ENCODE results near the gene IGSF22. TPM values are rescaled to one million over a fixed set of nuclear protein-coding genes. Genes with fewer than 3 reads are reported as not detected.

The IGSF22 gene
- total RNA-seq, 4 donors from 2014 or later: not detected

DNA sequence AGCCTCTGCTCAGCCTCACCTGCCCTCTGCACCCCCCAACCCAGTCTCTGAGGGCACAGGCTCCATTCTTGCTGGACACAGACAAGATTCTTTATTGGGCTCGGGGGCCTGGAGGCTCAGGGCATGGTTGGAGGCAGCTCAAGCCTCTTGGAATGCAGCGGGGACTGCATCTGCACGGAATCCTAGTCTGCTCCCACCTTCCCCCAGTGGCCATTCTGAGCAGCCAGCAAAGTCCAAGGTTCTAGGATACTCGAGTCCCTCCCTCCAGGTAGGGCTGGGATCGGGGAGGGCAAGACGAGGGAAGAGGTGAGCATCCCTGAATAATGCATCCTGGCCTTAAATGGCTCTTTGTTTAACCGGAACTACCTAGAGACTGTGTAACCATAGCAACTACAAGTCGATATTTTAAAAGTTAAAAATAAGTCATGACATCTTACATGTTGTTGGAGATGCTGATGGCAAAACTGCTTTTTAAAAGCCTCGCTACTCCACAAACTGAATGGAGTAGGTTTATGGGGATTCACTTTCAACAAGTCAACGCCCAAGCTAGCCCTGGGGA, 10.7 kb upstream of the IGSF22 start:
- no peak for ATAC-seq
- no peaks in the 10 kb centered on the region for H3K36me3 ChIP-seq
- H3K27me3 ChIP-seq: no peaks in the 10 kb centered on the region
- intact Hi-C loops (cut with DNase I; ENCODE audit: low total_unique reads): no loop called here
- DNase-seq: no peak
- H3K27ac ChIP-seq: no peak overlapping the region
- in situ Hi-C loops (cut with MboI; ENCODE audit: low sequenced_read_pairs in 4 of 4): loop anchor here in 2 of 4 donors (25.0 kb wide), 1 partner anchor 624 kb away; the partner anchor contains the start of gene SAAL1 (in 2 of the 2)
- no peaks in the 10 kb centered on the region for H3K4me1 ChIP-seq
- H3K4me3 ChIP-seq: no peak overlapping the region
- no peaks in the 10 kb centered on the region for H3K9me3 ChIP-seq
- no peak for TF ChIP-seq POLR2A (IDR thresholded peaks at IDR 0.05)
- TF ChIP-seq, protein P1, sequence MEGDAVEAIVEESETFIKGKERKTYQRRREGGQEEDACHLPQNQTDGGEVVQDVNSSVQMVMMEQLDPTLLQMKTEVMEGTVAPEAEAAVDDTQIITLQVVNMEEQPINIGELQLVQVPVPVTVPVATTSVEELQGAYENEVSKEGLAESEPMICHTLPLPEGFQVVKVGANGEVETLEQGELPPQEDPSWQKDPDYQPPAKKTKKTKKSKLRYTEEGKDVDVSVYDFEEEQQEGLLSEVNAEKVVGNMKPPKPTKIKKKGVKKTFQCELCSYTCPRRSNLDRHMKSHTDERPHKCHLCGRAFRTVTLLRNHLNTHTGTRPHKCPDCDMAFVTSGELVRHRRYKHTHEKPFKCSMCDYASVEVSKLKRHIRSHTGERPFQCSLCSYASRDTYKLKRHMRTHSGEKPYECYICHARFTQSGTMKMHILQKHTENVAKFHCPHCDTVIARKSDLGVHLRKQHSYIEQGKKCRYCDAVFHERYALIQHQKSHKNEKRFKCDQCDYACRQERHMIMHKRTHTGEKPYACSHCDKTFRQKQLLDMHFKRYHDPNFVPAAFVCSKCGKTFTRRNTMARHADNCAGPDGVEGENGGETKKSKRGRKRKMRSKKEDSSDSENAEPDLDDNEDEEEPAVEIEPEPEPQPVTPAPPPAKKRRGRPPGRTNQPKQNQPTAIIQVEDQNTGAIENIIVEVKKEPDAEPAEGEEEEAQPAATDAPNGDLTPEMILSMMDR (IDR thresholded peaks at IDR 0.05 in 4 of 5, conservative IDR thresholded peaks at IDR 0.05 in 1 of 5): no peak

DNA sequence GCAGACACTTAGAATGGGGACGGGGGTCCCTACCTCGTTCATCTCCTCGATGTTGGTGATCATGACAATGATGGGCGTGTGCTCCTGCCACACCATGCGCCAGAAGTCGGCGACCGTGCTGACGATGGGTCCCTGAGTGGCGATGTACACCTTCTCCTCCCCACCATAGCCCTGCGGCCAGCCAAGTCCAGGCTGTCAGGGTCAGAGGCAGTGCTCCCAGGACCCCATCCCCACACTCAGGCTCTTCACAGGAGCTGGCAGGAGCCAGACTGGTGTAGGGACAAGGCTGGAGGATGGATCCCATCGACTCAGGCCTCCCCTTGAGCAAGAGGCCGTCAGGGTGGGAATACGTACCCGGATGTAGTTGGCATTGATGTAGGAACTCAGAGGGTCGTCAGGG, 7.2 kb upstream of the IGSF22 start:
- no peak overlapping the region for H3K27ac ChIP-seq
- intact Hi-C loops (cut with DNase I; ENCODE audit: low total_unique reads) (loop anchor here (5.0 kb wide), 2 partner anchors 206 to 616 kb away; partner anchors contain the start of gene TSG101), in situ Hi-C loops (cut with MboI; ENCODE audit: low sequenced_read_pairs in 4 of 4) (loop anchor here in 2 of 4 donors (25.0 kb wide), 1 partner anchor 621 kb away; the partner anchor contains the start of gene SAAL1 (in 2 of the 2))
- no peak overlapping the region for H3K4me3 ChIP-seq
- no peak for TF ChIP-seq POLR2A (IDR thresholded peaks at IDR 0.05)
- TF ChIP-seq, protein P1 (IDR thresholded peaks at IDR 0.05 in 4 of 5, conservative IDR thresholded peaks at IDR 0.05 in 1 of 5): no peak
- no peak for ATAC-seq
- H3K27me3 ChIP-seq: no peaks in the 10 kb centered on the region
- no peaks in the 10 kb centered on the region for H3K36me3 ChIP-seq
- no peaks in the 10 kb centered on the region for H3K4me1 ChIP-seq
- DNase-seq: no peak
- H3K9me3 ChIP-seq: no peaks in the 10 kb centered on the region

DNA sequence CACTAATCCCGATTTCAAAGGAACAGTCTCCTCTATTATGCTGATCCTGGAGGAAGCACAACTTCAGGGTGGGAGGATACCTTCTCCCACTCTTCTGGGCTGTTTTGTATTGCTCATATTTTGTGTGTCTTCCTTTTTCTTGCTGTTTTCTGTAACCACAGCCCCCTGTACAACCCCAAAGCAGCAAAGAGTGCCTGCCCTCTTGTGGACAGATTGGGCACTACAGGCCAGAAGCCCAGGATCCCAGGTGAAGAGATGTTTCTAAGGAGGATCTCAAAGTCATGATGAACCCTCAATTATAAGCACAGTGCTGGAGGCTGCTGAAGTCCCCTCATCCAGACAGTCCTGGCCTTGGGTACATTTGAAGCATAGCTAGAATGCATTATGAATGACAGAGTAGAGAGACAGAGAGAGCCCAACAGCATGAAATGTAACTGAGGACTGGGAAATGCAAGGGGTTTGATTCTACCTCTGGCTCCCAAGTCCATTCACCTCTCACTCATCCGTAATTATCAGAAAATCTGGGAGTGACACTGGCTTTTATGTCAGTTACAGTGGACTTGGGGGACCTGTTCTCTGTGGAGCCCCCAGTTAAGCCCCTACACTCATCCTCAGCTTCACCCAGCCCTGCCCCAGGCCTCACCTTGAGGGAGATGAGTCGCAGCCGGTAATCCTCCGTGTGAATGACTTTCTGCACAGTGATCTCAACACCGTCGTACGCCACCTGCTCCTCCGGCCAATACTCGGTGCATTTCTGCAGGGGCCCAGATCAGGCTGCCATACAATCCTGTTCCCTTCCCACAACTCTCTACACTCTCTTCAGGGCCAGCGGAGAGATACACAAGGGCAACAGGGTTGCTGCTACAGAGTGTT, 6.2 kb upstream of the IGSF22 start:
- Histone ChIP-seq H3K4me3 (no peak overlapping the region), H3K36me3 (no peaks in the 10 kb centered on the region), H3K4me1 (no peaks in the 10 kb centered on the region), H3K27me3 (no peaks in the 10 kb centered on the region), H3K27ac (no peak overlapping the region), H3K9me3 (no peaks in the 10 kb centered on the region)
- TF ChIP-seq, protein P1 (IDR thresholded peaks at IDR 0.05 in 4 of 5, conservative IDR thresholded peaks at IDR 0.05 in 1 of 5): peak; percentile 65 to 93 (median 81)
- no peak for TF ChIP-seq POLR2A (IDR thresholded peaks at IDR 0.05)
- in situ Hi-C loops (cut with MboI; ENCODE audit: low sequenced_read_pairs in 4 of 4): loop anchor here in 2 of 4 donors (25.0 kb wide), 1 partner anchor 620 kb away; the partner anchor contains the start of gene SAAL1 (in 2 of the 2)
- ATAC-seq (peak in 1 of 2 donors; percentile 71), DNase-seq (peak in 1 of 2 donors; percentile 24)
- intact Hi-C loops (cut with DNase I; ENCODE audit: low total_unique reads): loop anchor here (5.0 kb wide), 2 partner anchors 205 to 615 kb away; partner anchors contain the start of gene TSG101

DNA sequence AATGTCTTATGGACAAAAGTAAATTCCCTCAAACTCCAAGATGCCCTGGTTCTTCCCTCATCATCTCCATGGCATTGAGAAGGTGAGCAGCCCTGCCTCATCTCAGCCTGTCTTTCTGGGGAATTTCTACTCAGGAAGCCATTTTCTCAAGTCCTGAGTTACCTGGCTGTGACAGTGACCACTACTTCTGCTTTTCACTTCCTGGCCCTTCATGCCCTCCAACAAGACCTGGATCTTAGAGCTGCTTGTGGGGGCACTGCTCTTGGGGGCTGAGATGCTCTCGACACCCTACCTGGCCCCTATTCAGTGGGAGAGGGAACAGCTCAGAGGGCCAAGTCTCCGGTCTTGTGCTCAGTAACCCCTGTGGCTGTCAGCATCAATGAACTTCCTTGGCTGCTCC, 5.5 kb upstream of the IGSF22 start:
- in situ Hi-C loops (cut with MboI; ENCODE audit: low sequenced_read_pairs in 4 of 4): loop anchor here in 2 of 4 donors (25.0 kb wide), 1 partner anchor 619 kb away; the partner anchor contains the start of gene SAAL1 (in 2 of the 2)

More for the DNA sequence above, 5.5 kb upstream of the IGSF22 start:
- Histone ChIP-seq H3K36me3 (no peaks in the 10 kb centered on the region), H3K4me3 (no peak overlapping the region), H3K4me1 (no peaks in the 10 kb centered on the region), H3K27me3 (no peaks in the 10 kb centered on the region), H3K27ac (no peak overlapping the region), H3K9me3 (no peaks in the 10 kb centered on the region)
- ATAC-seq: no peak
- no peak for TF ChIP-seq POLR2A (IDR thresholded peaks at IDR 0.05)
- TF ChIP-seq, protein P1 (IDR thresholded peaks at IDR 0.05 in 4 of 5, conservative IDR thresholded peaks at IDR 0.05 in 1 of 5): no peak
- DNase-seq: no peak
- intact Hi-C loops (cut with DNase I; ENCODE audit: low total_unique reads): loop anchor here (5.0 kb wide), 2 partner anchors 204 to 614 kb away; partner anchors contain the start of gene TSG101
